Esophagus (tissue), 2 donors: Measurements from ENCODE around the gene HSPA1A. TPM values are rescaled to one million over a fixed set of nuclear protein-coding genes. Genes with fewer than 3 reads are reported as not detected.

Source experiments
- polyA plus RNA-seq, 2 donors: library from polyadenylated mRNA; stranded (reverse); fragments of 200-250 nt; gene quantifications; one replicate each; pipeline ENCODE4 v1.2.3, GENCODE V29; 2013
- donor health status: healthy with polysubstance abuse.
- donor health status: Bipolar disorder and iron deficiency.

The HSPA1A gene
- polyA plus RNA-seq, 2 donors = 105 to 125 TPM

Other genes starting within 250 kb of the HSPA1A start
- gene LTA, start 243.3 kb upstream of the HSPA1A start, polyA plus RNA-seq = under 1 TPM; 0.10 to 0.14 TPM
- 1 to 10 TPM in 1 of 2 donors, under 1 TPM in 1; 0.71 to 2.4 TPM for gene TNF, start 240.0 kb upstream of the HSPA1A start, polyA plus RNA-seq
- gene LTB, start 233.1 kb upstream of the HSPA1A start, polyA plus RNA-seq = 1 to 10 TPM; 1.8 to 3.0 TPM
- 1 to 10 TPM; 2.8 to 6.9 TPM for gene LST1, start 229.3 kb upstream of the HSPA1A start, polyA plus RNA-seq
- gene NCR3, start 222.5 kb upstream of the HSPA1A start, polyA plus RNA-seq = under 1 TPM in 1 of 2 donors, not detected in 1; 0.07 TPM
- gene AIF1, start 200.3 kb upstream of the HSPA1A start, polyA plus RNA-seq = 10 to 100 TPM in 1 of 2 donors, 1 to 10 TPM in 1; 8.0 to 12.6 TPM
- gene PRRC2A, start 194.8 kb upstream of the HSPA1A start, polyA plus RNA-seq = 100 to 1,000 TPM in 1 of 2 donors, 10 to 100 TPM in 1; 76.6 to 110 TPM
- 100 to 1,000 TPM; 158 to 259 TPM for gene BAG6, start 162.9 kb upstream of the HSPA1A start, polyA plus RNA-seq
- gene APOM, start 159.6 kb upstream of the HSPA1A start, polyA plus RNA-seq = 1 to 10 TPM; 4.3 to 6.0 TPM
- 10 to 100 TPM; 20.6 to 21.1 TPM for gene C6orf47, start 154.8 kb upstream of the HSPA1A start, polyA plus RNA-seq
- 10 to 100 TPM; 10.2 to 10.4 TPM for gene GPANK1, start 150.5 kb upstream of the HSPA1A start, polyA plus RNA-seq
- gene CSNK2B, start 149.5 kb upstream of the HSPA1A start, polyA plus RNA-seq = 100 to 1,000 TPM; 140 to 187 TPM
- gene LY6G5B, start 145.6 kb upstream of the HSPA1A start, polyA plus RNA-seq = 1 to 10 TPM; 5.3 to 7.4 TPM
- 1 to 10 TPM in 1 of 2 donors, under 1 TPM in 1; 0.76 to 1.1 TPM for gene LY6G5C, start 134.5 kb upstream of the HSPA1A start, polyA plus RNA-seq
- 10 to 100 TPM; 30.0 to 40.1 TPM for gene ABHD16A, start 112.2 kb upstream of the HSPA1A start, polyA plus RNA-seq
- gene LY6G6F, start 108.7 kb upstream of the HSPA1A start, polyA plus RNA-seq = not detected
- gene LY6G6D, start 100.2 kb upstream of the HSPA1A start, polyA plus RNA-seq = 1 to 10 TPM in 1 of 2 donors, under 1 TPM in 1; 0.67 to 1.3 TPM
- gene LY6G6C, start 93.8 kb upstream of the HSPA1A start, polyA plus RNA-seq = 10 to 100 TPM; 17.2 to 21.9 TPM
- under 1 TPM; 0.49 to 0.88 TPM for gene MPIG6B, start 92.2 kb upstream of the HSPA1A start, polyA plus RNA-seq
- 10 to 100 TPM; 46.5 to 73.3 TPM for gene DDAH2, start 86.2 kb upstream of the HSPA1A start, polyA plus RNA-seq
- gene CLIC1, start 79.0 kb upstream of the HSPA1A start, polyA plus RNA-seq = 100 to 1,000 TPM; 258 to 412 TPM
- 10 to 100 TPM in 1 of 2 donors, 1 to 10 TPM in 1; 6.3 to 15.8 TPM for gene MSH5, start 75.5 kb upstream of the HSPA1A start, polyA plus RNA-seq
- gene SAPCD1, start 52.9 kb upstream of the HSPA1A start, polyA plus RNA-seq = 1 to 10 TPM; 2.3 to 7.6 TPM
- 1 to 10 TPM in 1 of 2 donors, under 1 TPM in 1; 0.33 to 1.3 TPM for gene VWA7, start 38.2 kb upstream of the HSPA1A start, polyA plus RNA-seq
- 10 to 100 TPM; 35.7 to 37.3 TPM for gene VARS1, start 19.8 kb upstream of the HSPA1A start, polyA plus RNA-seq
- gene LSM2, start 8.6 kb upstream of the HSPA1A start, polyA plus RNA-seq = 10 to 100 TPM; 25.6 to 42.9 TPM
- under 1 TPM; 0.39 to 0.42 TPM for gene HSPA1L, start 260 bp upstream of the HSPA1A start, polyA plus RNA-seq
- gene HSPA1B, start 12.2 kb downstream of the HSPA1A start, polyA plus RNA-seq = 100 to 1,000 TPM in 1 of 2 donors, 10 to 100 TPM in 1; 26.9 to 103 TPM
- gene NEU1, start 47.3 kb downstream of the HSPA1A start, polyA plus RNA-seq = 10 to 100 TPM; 13.6 to 14.6 TPM
- gene SLC44A4, start 63.5 kb downstream of the HSPA1A start, polyA plus RNA-seq = under 1 TPM; 0.19 to 0.33 TPM
- 10 to 100 TPM; 27.2 to 39.6 TPM for gene EHMT2, start 82.2 kb downstream of the HSPA1A start, polyA plus RNA-seq
- gene ZBTB12, start 86.5 kb downstream of the HSPA1A start, polyA plus RNA-seq = 1 to 10 TPM; 2.4 to 3.6 TPM
- 1 to 10 TPM; 1.2 to 1.3 TPM for gene C2, start 112.2 kb downstream of the HSPA1A start, polyA plus RNA-seq
- 10 to 100 TPM; 15.9 to 19.6 TPM for gene CFB, start 130.6 kb downstream of the HSPA1A start, polyA plus RNA-seq
- gene NELFE, start 143.4 kb downstream of the HSPA1A start, polyA plus RNA-seq = 10 to 100 TPM; 30.2 to 49.3 TPM
- gene SKIC2, start 143.6 kb downstream of the HSPA1A start, polyA plus RNA-seq = 10 to 100 TPM; 39.1 to 58.0 TPM
- 10 to 100 TPM; 11.8 to 16.5 TPM for gene DXO, start 156.6 kb downstream of the HSPA1A start, polyA plus RNA-seq
- gene C4A, start 166.5 kb downstream of the HSPA1A start, polyA plus RNA-seq = 10 to 100 TPM in 1 of 2 donors, 1 to 10 TPM in 1; 6.9 to 13.1 TPM
- gene C4B, start 199.3 kb downstream of the HSPA1A start, polyA plus RNA-seq = 10 to 100 TPM in 1 of 2 donors, 1 to 10 TPM in 1; 5.3 to 15.0 TPM
- gene CYP21A2, start 222.9 kb downstream of the HSPA1A start, polyA plus RNA-seq = under 1 TPM; 0.43 to 0.47 TPM